H54 (cell line): ENCODE data around the gene MMP28.

Source experiments
- DNase-seq: peaks from one replicate; pipeline ENCODE4 v3.0.0; 2011; ENCODE audit warnings: low spot score, mixed read lengths; ENCODE audit not compliant: insufficient read length
- FAIRE-seq: peaks from 3 replicates; lab custom pipeline; 2011; peaks lifted over from hg19 to GRCh38; lab: Jason Lieb, UNC
- POLR2A ChIP-seq: IDR thresholded peaks from 2 replicates; pipeline ENCODE4 v1.6.1; 2011; ENCODE audit warnings: low read depth, mild to moderate bottlenecking, low read length

Gene MMP28

GRCh38 chr17:35738519-35739133, 56.8 kb downstream of the MMP28 start:
- no peak for TF ChIP-seq POLR2A

GRCh38 chr17:35736236-35736635, 59.2 kb downstream of the MMP28 start:
- TF ChIP-seq POLR2A: no peak
- DNase-seq: no peak
- no peak for FAIRE-seq

More at GRCh38 chr17:35738519-35739133, 56.8 kb downstream of the MMP28 start:
- no peak for DNase-seq
- FAIRE-seq: no peak

GRCh38 chr17:35735036-35735805, 60.2 kb downstream of the MMP28 start:
- FAIRE-seq (no peak), DNase-seq (no peak)
- TF ChIP-seq POLR2A: no peak

- no peak for DNase-seq
- TF ChIP-seq POLR2A: no peak
- FAIRE-seq: no peak
Measured at GRCh38 chr17:35734396-35734795, 61.0 kb downstream of the MMP28 start.

GRCh38 chr17:35733366-35733765, 62.1 kb downstream of the MMP28 start:
- FAIRE-seq (no peak), DNase-seq (no peak)
- no peak for TF ChIP-seq POLR2A

GRCh38 chr17:35732806-35733136, 62.7 kb downstream of the MMP28 start:
- no peak for FAIRE-seq
- no peak for TF ChIP-seq POLR2A
- DNase-seq: no peak

DNA sequence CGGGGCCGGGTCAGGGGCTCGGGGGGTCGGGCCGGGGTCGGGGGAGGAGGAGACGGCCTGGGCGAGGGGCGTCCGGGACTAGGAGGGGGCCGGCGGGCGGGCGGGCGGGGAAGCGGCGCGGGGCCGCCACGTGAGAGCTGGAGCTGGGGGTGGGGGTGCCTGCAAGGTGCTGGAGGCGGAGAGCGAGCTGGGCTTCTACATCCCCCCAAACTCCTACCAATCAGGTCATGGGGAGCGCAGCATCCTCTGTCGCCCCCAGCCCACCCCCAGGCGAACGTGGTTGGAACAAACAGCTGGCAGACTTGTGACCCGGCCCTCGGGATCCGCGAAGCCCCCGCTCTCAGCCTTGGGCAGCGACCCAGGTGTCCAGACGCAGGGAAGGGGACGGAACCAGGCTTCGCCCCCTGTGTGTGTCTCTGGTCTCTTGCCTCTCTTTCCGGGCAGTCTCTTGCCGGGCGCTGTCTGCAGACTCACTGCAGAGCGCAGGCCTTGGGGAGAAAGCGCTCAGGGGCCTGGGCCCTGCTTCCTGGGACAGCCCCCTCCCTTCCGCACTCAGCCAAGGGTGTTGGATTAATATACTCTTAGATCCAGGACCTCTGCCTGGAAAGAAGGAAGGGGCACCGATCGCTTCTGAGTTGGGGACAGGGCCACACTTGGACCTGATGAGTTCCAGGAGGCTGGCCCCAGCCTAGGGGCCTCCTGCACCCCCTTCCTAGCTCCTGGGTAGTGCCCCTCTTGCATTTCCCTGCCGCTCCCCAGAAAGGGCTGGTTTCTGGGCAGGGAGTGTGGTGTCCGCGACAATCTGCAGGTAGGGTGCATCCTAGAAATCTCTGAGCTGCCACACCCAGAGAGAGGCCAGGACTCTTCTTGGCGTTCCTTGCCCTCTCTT, 63.3 kb downstream of the MMP28 start:
- FAIRE-seq: no peak
- DNase-seq: no peak
- no peak for TF ChIP-seq POLR2A

- DNase-seq: no peak
- no peak for FAIRE-seq
- TF ChIP-seq POLR2A: no peak
Measured at GRCh38 chr17:35731239-35731916, 64.1 kb downstream of the MMP28 start, which contains the start of gene RASL10B. TSS of gene RASL10B (plus strand) at chr17:35731639. CDS start at chr17:35735185, 3,546 bp downstream.

GRCh38 chr17:35730400-35731005, 64.9 kb downstream of the MMP28 start:
- no peak for FAIRE-seq
- DNase-seq: no peak
- TF ChIP-seq POLR2A: no peak

DNA sequence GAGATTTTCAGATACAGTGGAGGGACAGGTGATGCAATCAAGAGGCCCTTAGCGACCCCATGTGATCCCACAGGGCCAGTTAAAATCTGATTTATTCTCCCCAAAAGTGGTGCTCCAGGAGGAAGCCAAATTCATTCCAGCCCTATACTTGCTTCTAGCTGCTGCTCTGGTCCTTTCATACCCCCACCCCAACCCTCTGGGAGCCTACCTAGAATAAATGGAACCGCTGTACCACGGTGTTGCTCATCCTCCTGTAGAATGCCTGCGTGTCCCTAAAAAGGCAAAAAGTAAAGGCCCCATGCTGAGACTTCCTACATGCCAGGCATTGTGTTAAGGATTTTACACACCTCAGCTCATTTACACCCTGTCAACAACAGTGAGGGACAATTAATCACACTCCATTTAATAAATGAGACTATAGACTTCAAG, 66.0 kb downstream of the MMP28 start:
- no peak for TF ChIP-seq POLR2A
- no peak for FAIRE-seq
- no peak for DNase-seq

DNA sequence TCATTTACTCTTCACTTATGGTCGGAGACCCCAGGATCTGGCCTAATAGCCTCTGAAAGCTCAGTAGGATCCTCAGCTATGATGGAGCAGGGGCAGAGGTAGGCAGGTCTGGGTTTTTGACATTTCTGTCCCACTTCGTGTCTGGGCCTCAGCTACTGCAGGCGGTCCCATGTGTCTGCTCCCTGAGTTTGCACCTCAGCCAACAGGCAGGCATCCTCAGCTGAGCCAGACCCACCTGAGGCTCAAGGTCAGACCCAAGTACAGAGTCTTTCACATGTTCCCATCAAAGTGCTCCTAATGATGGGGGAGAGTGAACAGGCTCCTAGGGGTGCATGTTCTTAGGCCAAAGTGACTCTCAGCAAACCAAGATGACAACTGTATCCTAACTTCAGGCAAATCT, 66.9 kb downstream of the MMP28 start:
- no peak for DNase-seq
- FAIRE-seq: no peak
- no peak for TF ChIP-seq POLR2A

DNA sequence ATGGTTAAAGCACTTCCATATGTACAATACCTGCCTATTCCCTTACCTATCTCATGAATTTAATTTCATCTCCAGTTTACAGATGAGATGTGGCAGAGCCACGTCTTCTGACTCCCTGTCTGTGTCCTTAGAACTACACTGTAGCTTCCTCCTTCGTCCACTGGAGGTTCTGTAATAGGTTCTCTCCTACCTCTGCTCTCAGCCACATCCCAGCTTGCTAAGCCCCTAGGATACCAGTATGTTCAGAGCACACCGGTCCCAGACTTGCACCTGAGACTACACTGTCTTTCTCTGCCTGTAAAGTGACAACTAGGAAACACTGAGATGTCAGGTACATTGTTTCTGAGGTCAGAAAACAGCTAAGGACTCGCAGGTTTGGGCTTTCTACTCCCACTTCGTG, 67.8 kb downstream of the MMP28 start:
- FAIRE-seq (no peak), DNase-seq (no peak)
- no peak for TF ChIP-seq POLR2A

GRCh38 chr17:35726953-35727460, 68.4 kb downstream of the MMP28 start:
- FAIRE-seq: no peak
- TF ChIP-seq POLR2A: no peak
- DNase-seq: no peak
